Spinal cord (tissue), 10 donors: Measurements from ENCODE around the gene ERVK3-1. TPM values are rescaled to one million over a fixed set of nuclear protein-coding genes. Genes with fewer than 3 reads are reported as not detected.

Experiments used
- DNase-seq, 6 donors: peaks; one replicate each; pipeline versions ENCODE4 v3.0.0 to v3.0.0-alpha.2; 2013 to 2015; ENCODE audit warnings: low spot score in 6 of 6, low read depth in 4 of 6
- H3K27ac ChIP-seq: one replicate; pipeline ENCODE4 v1.5.1; 2013; ENCODE audit warnings: low read depth, low read length, control low read depth
- H3K27me3 ChIP-seq: one replicate; pipeline ENCODE4 v1.6.1; 2013; ENCODE audit warnings: low read length; ENCODE audit not compliant: control insufficient read depth, insufficient read depth
- H3K36me3 ChIP-seq: one replicate; pipeline ENCODE4 v1.6.1; 2013; ENCODE audit warnings: low read length; ENCODE audit not compliant: control insufficient read depth, insufficient read depth
- H3K4me1 ChIP-seq: one replicate; pipeline ENCODE4 v1.6.1; 2013; ENCODE audit warnings: low read length; ENCODE audit not compliant: control insufficient read depth, insufficient read depth
- H3K4me3 ChIP-seq: one replicate; pipeline ENCODE4 v1.5.1; 2013; ENCODE audit warnings: low read depth, low read length, control low read depth
- H3K9me3 ChIP-seq: one replicate; pipeline ENCODE4 v1.6.1; 2013; ENCODE audit warnings: low read length; ENCODE audit not compliant: control insufficient read depth, insufficient read depth
- WGBS: methylation state at CpG from one replicate; pipeline ENCODE4 v1.1.5; 2013; ENCODE audit warnings: missing lambda C conversion rate; ENCODE audit not compliant: insufficient coverage; 5-methylcytosine and 5-hydroxymethylcytosine counted together
- polyA plus RNA-seq, 2 donors: library from polyadenylated mRNA; unstranded; fragments of 120-200 nt; gene quantifications; one replicate each; pipeline ENCODE4 v1.2.1, GENCODE V29; 2013; ENCODE audit not compliant: insufficient read length in 2 of 2
- total RNA-seq, 2 donors: library from RNA; depleted of rRNA in 1 of 2; stranded (reverse); fragments of 120-200 nt in 1 of 2; fragments of >200 nt in 1 of 2; gene quantifications; one replicate each; pipeline versions ENCODE4 v1.2.3 to v1.2.4, GENCODE V29; 2013 to 2014
- donor health status: healthy.

Gene ERVK3-1
- total and polyA plus RNA-seq, 4 donors: 33.9 to 68.5 (median 57.3) TPM

- no peak overlapping the region for H3K4me3 ChIP-seq
- H3K4me1 ChIP-seq: peaks cover 14% of the 10 kb centered on the region
- H3K27ac ChIP-seq: no peak overlapping the region
- peaks cover 21% of the 10 kb centered on the region for H3K36me3 ChIP-seq
- no peaks in the 10 kb centered on the region for H3K27me3 ChIP-seq
- no peak for DNase-seq
- 96% methylated on average over 2 of the region's 3 CpGs for WGBS
- peaks cover 6% of the 10 kb centered on the region for H3K9me3 ChIP-seq
Observed at GRCh38 chr19:58275564-58275963, 29.6 kb upstream of the ERVK3-1 start.

DNA sequence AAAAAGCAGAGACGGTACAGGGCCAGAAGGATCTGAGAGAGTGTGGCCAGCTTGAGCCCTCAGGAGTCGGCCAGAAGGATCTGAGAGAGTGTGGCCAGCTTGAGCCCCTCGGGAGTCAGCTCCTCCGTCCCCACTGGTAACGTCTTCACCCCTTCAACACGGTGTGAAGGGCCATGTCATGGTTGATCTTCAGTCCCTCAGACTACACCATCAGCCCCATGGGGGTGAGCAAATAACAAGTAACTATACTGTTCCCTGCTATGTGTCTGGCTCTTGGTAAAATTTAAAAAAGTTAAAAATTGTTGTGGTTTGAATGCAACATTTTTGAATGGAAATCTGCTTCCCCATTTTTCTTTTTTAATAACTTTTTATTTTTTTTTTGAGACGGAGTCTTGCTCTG lies 28.0 kb upstream of the ERVK3-1 start:
- H3K4me1 ChIP-seq: peaks cover 14% of the 10 kb centered on the region
- no peak for DNase-seq
- no peak overlapping the region for H3K27ac ChIP-seq
- H3K4me3 ChIP-seq: no peak overlapping the region
- no CpG with 5 or more reads among the region's 7 CpGs for WGBS
- H3K27me3 ChIP-seq: no peaks in the 10 kb centered on the region
- no peaks in the 10 kb centered on the region for H3K9me3 ChIP-seq
- H3K36me3 ChIP-seq: peaks cover 12% of the 10 kb centered on the region

GRCh38 chr19:58277748-58278540 lies 27.2 kb upstream of the ERVK3-1 start:
- peak overlapping the region; percentile 97 for H3K4me3 ChIP-seq
- peaks cover 14% of the 10 kb centered on the region for H3K36me3 ChIP-seq
- H3K9me3 ChIP-seq: no peaks in the 10 kb centered on the region
- H3K27ac ChIP-seq: peak overlapping the region; percentile 95
- H3K27me3 ChIP-seq: no peaks in the 10 kb centered on the region
- peaks cover 14% of the 10 kb centered on the region for H3K4me1 ChIP-seq
- WGBS: 18% methylated on average over 16 of the region's 25 CpGs
- DNase-seq: peak in 1 of 6 donors; percentile 12

DNA sequence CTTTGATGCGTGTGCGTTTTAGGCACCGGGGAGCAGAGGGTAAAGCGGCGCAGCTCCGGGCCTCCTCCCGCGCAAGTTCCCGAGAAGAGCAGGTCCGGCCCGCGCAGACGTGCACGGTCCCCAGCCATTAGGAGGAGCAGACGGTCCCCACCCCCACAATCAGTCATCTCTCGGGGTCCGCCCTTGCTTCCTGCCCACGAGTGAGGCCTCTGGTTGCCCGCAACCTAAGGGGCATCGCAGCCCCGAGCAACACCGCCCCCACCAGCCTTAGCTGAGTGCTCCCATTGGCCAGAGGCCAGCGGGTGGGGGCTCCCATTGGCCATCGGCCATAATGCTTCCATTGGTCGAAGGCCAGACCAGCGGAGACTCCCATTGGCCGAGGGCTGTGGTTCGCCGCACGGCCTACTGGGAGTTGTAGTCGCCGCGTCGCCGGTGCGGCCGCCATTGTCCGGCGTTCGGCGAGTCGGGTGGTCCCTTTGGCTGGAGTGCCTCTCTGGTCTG lies 26.6 kb upstream of the ERVK3-1 start, which contains the start of gene ZNF8:
Gene ZNF8 (plus strand): TSS at position 415 of the 501 bp plus-strand sequence. CDS start 127 bp downstream, outside the sequence.
- Histone ChIP-seq H3K9me3 (no peaks in the 10 kb centered on the region), H3K4me3 (peak within 1 kb of the TSS; percentile 97), H3K36me3 (peaks cover 18% of the 10 kb centered on the region), H3K27me3 (no peaks in the 10 kb centered on the region), H3K27ac (peak within 1 kb of the TSS; percentile 95), H3K4me1 (peaks cover 14% of the 10 kb centered on the region)
- 0% methylated on average over 42 of the region's 42 CpGs for WGBS
- peak; percentile 95 to 99 (median 98) for DNase-seq

- Histone ChIP-seq H3K27me3 (no peaks in the 10 kb centered on the region), H3K36me3 (peaks cover 18% of the 10 kb centered on the region), H3K9me3 (no peaks in the 10 kb centered on the region), H3K27ac (peak overlapping the region; percentile 95), H3K4me3 (peak overlapping the region; percentile 97), H3K4me1 (peaks cover 14% of the 10 kb centered on the region)
- DNase-seq: peak; percentile 35 to 90 (median 46)
- under 1% methylated on average over 55 of the region's 60 CpGs for WGBS
Observed at GRCh38 chr19:58279042-58279924, 25.9 kb upstream of the ERVK3-1 start.

GRCh38 chr19:58279925-58280316 lies 25.3 kb upstream of the ERVK3-1 start:
- Histone ChIP-seq H3K36me3 (peaks cover 19% of the 10 kb centered on the region), H3K27me3 (no peaks in the 10 kb centered on the region), H3K4me1 (peaks cover 14% of the 10 kb centered on the region), H3K4me3 (peak overlapping the region; percentile 97), H3K27ac (no peak overlapping the region), H3K9me3 (no peaks in the 10 kb centered on the region)
- WGBS: 91% methylated on average over 3 of the region's 4 CpGs
- DNase-seq: no peak

DNA sequence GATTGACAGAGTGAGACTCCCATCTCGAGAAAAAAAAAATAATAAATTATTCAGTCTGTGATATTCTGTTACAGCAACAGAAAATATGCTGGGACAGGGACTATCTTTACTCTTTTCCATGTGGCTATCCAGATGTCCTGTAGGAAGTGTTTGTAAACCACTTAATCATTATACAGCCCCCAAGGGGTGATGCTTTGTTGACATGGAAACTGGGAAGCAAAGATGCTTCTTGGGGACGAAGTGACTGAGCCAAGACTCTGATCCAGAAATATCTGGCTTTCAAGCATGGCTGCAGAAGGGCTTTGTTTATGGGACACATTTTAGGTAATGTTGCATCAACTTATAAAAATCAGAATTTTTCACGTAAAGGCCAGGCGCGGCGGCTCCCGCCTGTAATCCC lies 21.0 kb upstream of the ERVK3-1 start:
- peaks cover 51% of the 10 kb centered on the region for H3K36me3 ChIP-seq
- DNase-seq: peak in 1 of 6 donors; percentile 5
- H3K4me3 ChIP-seq: no peak overlapping the region
- peaks cover 11% of the 10 kb centered on the region for H3K4me1 ChIP-seq
- WGBS: 40% methylated on average over 1 of the region's 7 CpGs
- H3K27me3 ChIP-seq: no peaks in the 10 kb centered on the region
- H3K9me3 ChIP-seq: no peaks in the 10 kb centered on the region
- H3K27ac ChIP-seq: no peak overlapping the region

DNA sequence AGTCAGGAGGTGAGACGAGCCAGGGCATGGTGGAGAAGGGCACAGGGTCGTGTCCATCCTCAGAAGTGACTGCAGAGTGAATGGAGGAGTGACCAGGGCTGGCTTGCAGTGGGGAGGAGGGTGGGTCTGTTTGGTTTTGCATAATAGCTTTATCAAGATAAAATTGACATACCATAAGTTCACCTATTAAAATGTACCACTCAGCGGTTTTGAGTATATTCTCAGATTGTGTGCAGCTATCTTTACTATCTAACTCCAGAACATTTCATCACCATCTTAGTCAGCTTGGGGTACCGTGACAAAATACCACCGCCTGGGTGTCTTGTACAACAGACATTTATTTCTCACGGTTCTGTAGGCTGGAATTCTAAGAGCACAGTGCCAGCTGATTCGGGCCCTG lies 13.2 kb upstream of the ERVK3-1 start:
- WGBS: 100% methylated on average over 5 of the region's 7 CpGs
- no peak for DNase-seq
- no peaks in the 10 kb centered on the region for H3K9me3 ChIP-seq
- no peaks in the 10 kb centered on the region for H3K4me1 ChIP-seq
- no peak overlapping the region for H3K27ac ChIP-seq
- peaks cover 88% of the 10 kb centered on the region for H3K36me3 ChIP-seq
- no peak overlapping the region for H3K4me3 ChIP-seq
- H3K27me3 ChIP-seq: no peaks in the 10 kb centered on the region

- WGBS: 89% methylated on average over 16 of the region's 22 CpGs
- Histone ChIP-seq H3K27me3 (no peaks in the 10 kb centered on the region), H3K4me3 (no peak overlapping the region), H3K27ac (no peak overlapping the region), H3K9me3 (no peaks in the 10 kb centered on the region), H3K4me1 (no peaks in the 10 kb centered on the region), H3K36me3 (peaks cover 81% of the 10 kb centered on the region)
- DNase-seq: no peak
Observed at GRCh38 chr19:58294743-58295374, 10.3 kb upstream of the ERVK3-1 start.
